GM21528 (cell line): Measurements from ENCODE around the gene BCL2L11.

ENCODE experiments used
- ATAC-seq: cut with Tn5 transposase; IDR thresholded peaks from one replicate; pipeline ENCODE4 v1.9.1; 2021; ENCODE audit warnings: mild to moderate bottlenecking, moderate library complexity; ENCODE audit not compliant: unreplicated experiment, low FRiP score

Gene BCL2L11

GRCh38 chr2:111167076-111167862 is 46.6 kb downstream of the BCL2L11 start:
- no peak for ATAC-seq

GRCh38 chr2:111167863-111168162 is 47.1 kb downstream of the BCL2L11 start:
- ATAC-seq = no peak

GRCh38 chr2:111168528-111169239 is 48.0 kb downstream of the BCL2L11 start:
- ATAC-seq = no peak

GRCh38 chr2:111169268-111169667 is 48.6 kb downstream of the BCL2L11 start:
- no peak for ATAC-seq

- no peak for ATAC-seq
These were observed 49.2 kb downstream of the BCL2L11 start for GRCh38 chr2:111169924-111170323.

GRCh38 chr2:111171337-111171930 is 50.7 kb downstream of the BCL2L11 start:
- ATAC-seq = no peak

- no peak for ATAC-seq
These were observed 52.0 kb downstream of the BCL2L11 start for GRCh38 chr2:111172666-111173065.

GRCh38 chr2:111173338-111173737 is 52.6 kb downstream of the BCL2L11 start:
- no peak for ATAC-seq

- no peak for ATAC-seq
These were observed 53.1 kb downstream of the BCL2L11 start for GRCh38 chr2:111173856-111174255.

GRCh38 chr2:111175615-111176014 is 54.9 kb downstream of the BCL2L11 start:
- ATAC-seq = no peak

GRCh38 chr2:111176388-111176787 is 55.7 kb downstream of the BCL2L11 start:
- ATAC-seq = no peak

- no peak for ATAC-seq
These were observed 56.2 kb downstream of the BCL2L11 start for GRCh38 chr2:111176867-111177266.

- ATAC-seq = no peak
These were observed 57.6 kb downstream of the BCL2L11 start for GRCh38 chr2:111178296-111178695.

- ATAC-seq = no peak
These were observed 58.2 kb downstream of the BCL2L11 start for GRCh38 chr2:111178730-111179405.

GRCh38 chr2:111182121-111182520 is 61.4 kb downstream of the BCL2L11 start:
- no peak for ATAC-seq

- ATAC-seq = no peak
These were observed 62.0 kb downstream of the BCL2L11 start for GRCh38 chr2:111182740-111183139.

GRCh38 chr2:111184725-111185310 is 64.1 kb downstream of the BCL2L11 start:
- ATAC-seq = no peak

GRCh38 chr2:111185361-111186022 is 64.8 kb downstream of the BCL2L11 start:
- no peak for ATAC-seq

GRCh38 chr2:111186121-111186715 is 65.5 kb downstream of the BCL2L11 start:
- no peak for ATAC-seq

- ATAC-seq = no peak
These were observed 66.2 kb downstream of the BCL2L11 start for GRCh38 chr2:111186933-111187332.
